Gastrocnemius medialis (tissue), 4 donors: ENCODE measurements around the gene MYMX.

Source experiments
- POLR2A ChIP-seq, 2 donors: fragments of 450-650 bp; IDR thresholded peaks; one replicate each; pipeline ENCODE4 v1.6.1; 2017; ENCODE audit warnings: antibody characterized with exemption in 2 of 2, mild to moderate bottlenecking in 2 of 2, moderate library complexity in 2 of 2
- TF ChIP-seq, protein P1 (sequence below), 5 experiments: fragments of 450-650 bp in 3 of 5; fragments of 200-600 bp in 2 of 5; sonication (generic) in 2 of 5; IDR thresholded peaks in 4 of 5; conservative IDR thresholded peaks in 1 of 5; 1 replicate in 4 of 5; 2 replicates in 1 of 5; pipeline ENCODE4 v1.5.1; 2016 to 2019; ENCODE audit warnings: antibody characterized with exemption in 5 of 5, mild to moderate bottlenecking in 3 of 5, moderate library complexity in 3 of 5

DNA sequence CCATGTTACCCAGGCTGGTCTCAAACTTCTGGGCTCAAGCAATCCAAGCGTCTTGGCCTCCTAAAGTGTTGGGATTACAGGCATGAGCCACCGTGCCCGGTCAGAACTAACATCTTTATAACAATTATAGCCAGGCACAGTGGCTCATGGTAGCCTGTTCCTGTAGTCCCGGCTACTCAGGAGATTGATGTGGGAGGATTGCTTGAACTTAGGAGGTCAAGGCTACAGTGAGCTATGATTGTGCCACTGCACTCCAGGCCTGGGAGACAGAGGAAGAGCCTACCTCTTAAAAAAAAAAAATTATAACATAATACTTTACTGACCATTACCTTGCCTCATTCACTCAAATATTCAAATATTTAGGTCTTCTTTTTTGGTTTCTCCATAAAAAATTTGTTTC lies 16.8 kb upstream of the MYMX start:
- TF ChIP-seq, protein P1, sequence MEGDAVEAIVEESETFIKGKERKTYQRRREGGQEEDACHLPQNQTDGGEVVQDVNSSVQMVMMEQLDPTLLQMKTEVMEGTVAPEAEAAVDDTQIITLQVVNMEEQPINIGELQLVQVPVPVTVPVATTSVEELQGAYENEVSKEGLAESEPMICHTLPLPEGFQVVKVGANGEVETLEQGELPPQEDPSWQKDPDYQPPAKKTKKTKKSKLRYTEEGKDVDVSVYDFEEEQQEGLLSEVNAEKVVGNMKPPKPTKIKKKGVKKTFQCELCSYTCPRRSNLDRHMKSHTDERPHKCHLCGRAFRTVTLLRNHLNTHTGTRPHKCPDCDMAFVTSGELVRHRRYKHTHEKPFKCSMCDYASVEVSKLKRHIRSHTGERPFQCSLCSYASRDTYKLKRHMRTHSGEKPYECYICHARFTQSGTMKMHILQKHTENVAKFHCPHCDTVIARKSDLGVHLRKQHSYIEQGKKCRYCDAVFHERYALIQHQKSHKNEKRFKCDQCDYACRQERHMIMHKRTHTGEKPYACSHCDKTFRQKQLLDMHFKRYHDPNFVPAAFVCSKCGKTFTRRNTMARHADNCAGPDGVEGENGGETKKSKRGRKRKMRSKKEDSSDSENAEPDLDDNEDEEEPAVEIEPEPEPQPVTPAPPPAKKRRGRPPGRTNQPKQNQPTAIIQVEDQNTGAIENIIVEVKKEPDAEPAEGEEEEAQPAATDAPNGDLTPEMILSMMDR (IDR thresholded peaks at IDR 0.05 in 4 of 5, conservative IDR thresholded peaks at IDR 0.05 in 1 of 5): no peak
- TF ChIP-seq POLR2A (IDR thresholded peaks at IDR 0.05): no peak
